Panc1 (cell line): ENCODE data around the gene DIS3L2.

ENCODE experiments used
- CTCF ChIP-seq: fragments of 450-650 bp; IDR thresholded peaks from 2 replicates; pipeline ENCODE4 v1.5.1; 2017; ENCODE audit warnings: mild to moderate bottlenecking
- POLR2AphosphoS5 ChIP-seq: IDR thresholded peaks from 2 replicates; pipeline ENCODE4 v1.6.1; 2012; ENCODE audit warnings: mild to moderate bottlenecking, low read depth, low read length, moderate library complexity

GRCh38 chr2:232124309-232124708 is 162.8 kb downstream of the DIS3L2 start:
- TF ChIP-seq POLR2AphosphoS5 = no peak
- no peak for TF ChIP-seq CTCF
